ENCODE measurements around the gene NUMBL. TPM values are rescaled to one million over a fixed set of nuclear protein-coding genes. Genes with fewer than 3 reads are reported as not detected.

NUMBL gene
- polyA plus RNA-seq, 2 of the 4 experiments (the other 2 are of a cell fraction) = 21.1 to 28.7 TPM

DNA sequence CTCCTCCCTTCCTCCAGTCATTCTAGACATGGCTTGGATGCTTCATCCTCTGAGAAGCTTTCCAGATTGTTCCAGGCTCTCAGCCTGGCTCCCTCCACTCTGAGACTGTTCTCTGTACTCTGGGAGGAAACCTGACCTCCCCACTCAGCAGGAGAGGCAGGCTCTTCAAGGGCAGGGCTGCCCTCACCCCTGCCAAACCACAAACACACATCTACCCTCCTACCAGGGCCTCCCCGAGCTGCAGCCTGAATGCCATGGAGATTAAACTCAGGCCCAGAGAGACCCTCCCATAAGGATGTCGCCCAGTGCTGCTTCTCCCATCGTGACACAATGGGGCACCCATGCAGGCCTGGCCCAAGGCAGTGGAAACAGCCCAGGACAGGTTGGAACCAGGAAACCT is 16.2 kb downstream of the NUMBL start:
- ChIA-PET CTCF (interaction anchor here (0.7 to 14.9 kb wide), 7 partner anchors 9 to 141 kb away, joined by 3 to 140 read pairs (median 6); no protein-coding TSS in a partner anchor), POLR2A (interaction anchor here (0.9 kb wide), 1 partner anchor 11 kb away, joined by 5 read pairs; no protein-coding TSS in a partner anchor)
- H3K4me1 ChIP-seq = no peaks in the 10 kb centered on the region
- TF ChIP-seq SREBF2 (IDR thresholded peaks at IDR 0.05) (no peak), HEYL (CRISPR knock-in tag; IDR thresholded peaks at IDR 0.05) (no peak)
- TF ChIP-seq, protein P1, sequence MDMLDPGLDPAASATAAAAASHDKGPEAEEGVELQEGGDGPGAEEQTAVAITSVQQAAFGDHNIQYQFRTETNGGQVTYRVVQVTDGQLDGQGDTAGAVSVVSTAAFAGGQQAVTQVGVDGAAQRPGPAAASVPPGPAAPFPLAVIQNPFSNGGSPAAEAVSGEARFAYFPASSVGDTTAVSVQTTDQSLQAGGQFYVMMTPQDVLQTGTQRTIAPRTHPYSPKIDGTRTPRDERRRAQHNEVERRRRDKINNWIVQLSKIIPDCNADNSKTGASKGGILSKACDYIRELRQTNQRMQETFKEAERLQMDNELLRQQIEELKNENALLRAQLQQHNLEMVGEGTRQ (IDR thresholded peaks at IDR 0.05) = no peak
- H3K27ac ChIP-seq = no peak overlapping the region
- H3K4me2 ChIP-seq = no peak overlapping the region
- DNase-seq (ENCODE audit: low read depth in 1 of 2, low spot score in 1 of 2) (no peak), ATAC-seq (no peak; a peak in 1 of 6 replicates), FAIRE-seq (no peak)
- 91% methylated on average over 3 of the region's 3 CpGs for WGBS (ENCODE audit: missing lambda C conversion rate)
- H3K9me3 ChIP-seq = peaks cover 5% of the 10 kb centered on the region
- no peak overlapping the region for H3K4me3 ChIP-seq

DNA sequence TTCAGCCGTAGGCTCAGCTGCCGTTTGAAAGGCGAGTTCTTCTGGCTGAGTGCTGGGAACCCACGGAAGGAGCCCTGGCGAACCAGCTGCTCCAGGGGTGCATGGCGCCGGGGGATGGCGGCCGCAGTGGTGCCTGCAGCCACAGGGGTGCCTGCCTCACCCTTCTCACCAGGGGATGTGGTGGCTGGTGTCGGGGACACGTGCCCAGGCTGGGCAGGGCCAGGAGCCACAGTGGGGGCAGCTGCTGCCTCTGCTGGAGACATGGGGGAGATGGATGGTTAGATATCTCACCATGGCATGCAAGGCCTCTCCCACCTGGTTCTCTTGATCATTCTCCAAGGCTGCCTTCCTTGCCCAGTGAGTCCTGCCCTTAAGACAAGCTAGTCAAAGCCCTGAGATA is 17.1 kb downstream of the NUMBL start:
- TF ChIP-seq KDM5A (IDR thresholded peaks at IDR 0.05) (no peak), ZC3H11A (IDR thresholded peaks at IDR 0.05) (no peak), ZFP36 (IDR thresholded peaks at IDR 0.05; ENCODE audit: borderline replicate concordance, partially characterized antibody) (no peak), SMC3 (IDR thresholded peaks at IDR 0.05) (no peak), RCOR1 (IDR thresholded peaks at IDR 0.05; ENCODE audit: low read depth, low read length) (no peak), TP53 (CRISPR knock-in tag; IDR thresholded peaks at IDR 0.05) (no peak), FOSL2 (IDR thresholded peaks at IDR 0.05) (no peak), FOSL2 (CRISPR knock-in tag; IDR thresholded peaks at IDR 0.05) (no peak), KDM1A (IDR thresholded peaks at IDR 0.05; ENCODE audit: low read depth) (no peak), CHD4 (IDR thresholded peaks at IDR 0.05; ENCODE audit: borderline replicate concordance) (no peak), JUN (IDR thresholded peaks at IDR 0.05) (no peak)
- TF ChIP-seq, protein P2, sequence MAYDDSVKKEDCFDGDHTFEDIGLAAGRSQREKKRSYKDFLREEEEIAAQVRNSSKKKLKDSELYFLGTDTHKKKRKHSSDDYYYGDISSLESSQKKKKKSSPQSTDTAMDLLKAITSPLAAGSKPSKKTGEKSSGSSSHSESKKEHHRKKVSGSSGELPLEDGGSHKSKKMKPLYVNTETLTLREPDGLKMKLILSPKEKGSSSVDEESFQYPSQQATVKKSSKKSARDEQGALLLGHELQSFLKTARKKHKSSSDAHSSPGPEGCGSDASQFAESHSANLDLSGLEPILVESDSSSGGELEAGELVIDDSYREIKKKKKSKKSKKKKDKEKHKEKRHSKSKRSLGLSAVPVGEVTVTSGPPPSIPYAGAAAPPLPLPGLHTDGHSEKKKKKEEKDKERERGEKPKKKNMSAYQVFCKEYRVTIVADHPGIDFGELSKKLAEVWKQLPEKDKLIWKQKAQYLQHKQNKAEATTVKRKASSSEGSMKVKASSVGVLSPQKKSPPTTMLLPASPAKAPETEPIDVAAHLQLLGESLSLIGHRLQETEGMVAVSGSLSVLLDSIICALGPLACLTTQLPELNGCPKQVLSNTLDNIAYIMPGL (CRISPR knock-in tag; IDR thresholded peaks at IDR 0.05; ENCODE audit: borderline replicate concordance) = no peak
- TF ChIP-seq, protein P3, sequence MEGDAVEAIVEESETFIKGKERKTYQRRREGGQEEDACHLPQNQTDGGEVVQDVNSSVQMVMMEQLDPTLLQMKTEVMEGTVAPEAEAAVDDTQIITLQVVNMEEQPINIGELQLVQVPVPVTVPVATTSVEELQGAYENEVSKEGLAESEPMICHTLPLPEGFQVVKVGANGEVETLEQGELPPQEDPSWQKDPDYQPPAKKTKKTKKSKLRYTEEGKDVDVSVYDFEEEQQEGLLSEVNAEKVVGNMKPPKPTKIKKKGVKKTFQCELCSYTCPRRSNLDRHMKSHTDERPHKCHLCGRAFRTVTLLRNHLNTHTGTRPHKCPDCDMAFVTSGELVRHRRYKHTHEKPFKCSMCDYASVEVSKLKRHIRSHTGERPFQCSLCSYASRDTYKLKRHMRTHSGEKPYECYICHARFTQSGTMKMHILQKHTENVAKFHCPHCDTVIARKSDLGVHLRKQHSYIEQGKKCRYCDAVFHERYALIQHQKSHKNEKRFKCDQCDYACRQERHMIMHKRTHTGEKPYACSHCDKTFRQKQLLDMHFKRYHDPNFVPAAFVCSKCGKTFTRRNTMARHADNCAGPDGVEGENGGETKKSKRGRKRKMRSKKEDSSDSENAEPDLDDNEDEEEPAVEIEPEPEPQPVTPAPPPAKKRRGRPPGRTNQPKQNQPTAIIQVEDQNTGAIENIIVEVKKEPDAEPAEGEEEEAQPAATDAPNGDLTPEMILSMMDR (IDR thresholded peaks at IDR 0.05) = no peak
- TF ChIP-seq, protein P4, sequence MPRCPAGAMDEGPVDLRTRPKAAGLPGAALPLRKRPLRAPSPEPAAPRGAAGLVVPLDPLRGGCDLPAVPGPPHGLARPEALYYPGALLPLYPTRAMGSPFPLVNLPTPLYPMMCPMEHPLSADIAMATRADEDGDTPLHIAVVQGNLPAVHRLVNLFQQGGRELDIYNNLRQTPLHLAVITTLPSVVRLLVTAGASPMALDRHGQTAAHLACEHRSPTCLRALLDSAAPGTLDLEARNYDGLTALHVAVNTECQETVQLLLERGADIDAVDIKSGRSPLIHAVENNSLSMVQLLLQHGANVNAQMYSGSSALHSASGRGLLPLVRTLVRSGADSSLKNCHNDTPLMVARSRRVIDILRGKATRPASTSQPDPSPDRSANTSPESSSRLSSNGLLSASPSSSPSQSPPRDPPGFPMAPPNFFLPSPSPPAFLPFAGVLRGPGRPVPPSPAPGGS (IDR thresholded peaks at IDR 0.05) = no peak
- WGBS (ENCODE audit: missing lambda C conversion rate) = 94% methylated on average over 11 of the region's 11 CpGs
- H3K4me2 ChIP-seq = no peak overlapping the region
- H3K4me3 ChIP-seq = no peak overlapping the region
- DNase-seq (ENCODE audit: low read depth in 1 of 2, low spot score in 1 of 2) (no peak), FAIRE-seq (no peak), ATAC-seq (no peak; a peak in 1 of 6 replicates)
- H3K4me1 ChIP-seq = no peaks in the 10 kb centered on the region
- CTCF ChIA-PET = interaction anchor here (0.9 to 14.9 kb wide), 7 partner anchors 10 to 125 kb away, joined by 3 to 140 read pairs (median 6); partner anchors contain the start of gene EGLN2
- POLR2A ChIA-PET = interaction anchor here (0.9 kb wide), 1 partner anchor 10 kb away, joined by 5 read pairs; no protein-coding TSS in a partner anchor
- no peak overlapping the region for H3K27ac ChIP-seq
- peaks cover 10% of the 10 kb centered on the region for H3K9me3 ChIP-seq

Measured in A549 (cell line).